HG02763 (cell line): ENCODE results near the gene SMTNL1.

Source experiments
- ATAC-seq: cut with Tn5 transposase; IDR thresholded peaks from one replicate; pipeline ENCODE4 v1.9.1; 2021; ENCODE audit warnings: mild to moderate bottlenecking, moderate library complexity; ENCODE audit not compliant: unreplicated experiment

Gene SMTNL1

DNA sequence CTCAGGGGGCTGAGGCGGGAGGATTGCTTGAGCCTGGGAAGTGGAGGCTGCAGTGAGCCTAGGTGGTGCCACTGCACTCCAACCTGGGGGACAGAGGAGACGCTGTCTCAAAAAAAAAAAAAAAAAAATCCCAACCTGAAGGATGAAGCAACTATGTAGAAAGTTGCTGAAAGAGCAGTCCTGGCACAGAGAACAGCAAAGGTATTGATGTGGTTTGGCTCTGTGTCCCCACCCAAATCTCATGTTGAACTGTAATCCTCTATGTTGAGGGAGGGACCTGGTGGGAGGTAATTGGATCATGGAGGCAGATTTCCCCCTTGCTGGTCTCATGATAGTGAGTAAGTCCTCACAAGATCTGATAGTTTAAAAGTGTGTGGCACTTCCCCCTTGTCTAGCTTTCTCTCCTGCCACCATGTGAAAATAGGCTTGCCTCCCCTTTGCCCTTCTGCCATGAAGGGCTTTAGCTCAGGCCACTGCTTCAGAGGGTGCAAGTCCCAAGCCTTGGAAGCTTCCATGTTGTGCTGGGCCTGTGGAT lies 49.4 kb downstream of the SMTNL1 start:
- ATAC-seq, result no peak

DNA sequence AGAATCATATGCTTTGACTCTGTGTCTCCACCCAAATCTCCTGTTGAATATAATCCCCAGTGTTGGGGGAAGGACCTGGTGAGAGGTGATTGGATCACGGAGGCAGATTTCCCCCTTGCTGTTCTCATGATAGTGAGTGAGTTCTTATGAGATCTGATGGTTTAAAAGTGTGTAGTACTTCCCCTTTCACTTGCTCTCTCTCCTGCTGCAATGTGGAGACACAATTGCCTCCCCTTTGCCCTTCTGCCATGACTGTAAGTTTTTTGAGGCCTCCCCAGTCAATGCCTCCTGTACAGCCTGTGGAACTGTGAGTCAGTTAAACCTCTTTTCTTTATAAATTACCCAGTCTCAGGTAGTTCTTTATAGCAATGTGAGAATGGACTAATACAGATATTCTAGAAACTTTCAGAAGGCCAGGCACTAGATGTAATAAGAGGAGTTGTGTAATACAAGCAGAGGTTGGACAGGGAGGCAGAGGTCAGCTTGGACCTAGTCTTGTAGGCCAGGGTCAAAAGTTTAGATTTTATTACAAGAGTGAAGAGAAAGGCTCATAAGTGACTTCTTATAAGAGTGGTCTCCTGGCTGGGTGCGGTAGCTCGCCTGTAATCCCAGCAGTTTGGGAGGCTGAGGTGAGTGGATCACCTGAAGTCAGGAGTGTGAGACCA lies 50.8 kb downstream of the SMTNL1 start:
- ATAC-seq, result no peak

DNA sequence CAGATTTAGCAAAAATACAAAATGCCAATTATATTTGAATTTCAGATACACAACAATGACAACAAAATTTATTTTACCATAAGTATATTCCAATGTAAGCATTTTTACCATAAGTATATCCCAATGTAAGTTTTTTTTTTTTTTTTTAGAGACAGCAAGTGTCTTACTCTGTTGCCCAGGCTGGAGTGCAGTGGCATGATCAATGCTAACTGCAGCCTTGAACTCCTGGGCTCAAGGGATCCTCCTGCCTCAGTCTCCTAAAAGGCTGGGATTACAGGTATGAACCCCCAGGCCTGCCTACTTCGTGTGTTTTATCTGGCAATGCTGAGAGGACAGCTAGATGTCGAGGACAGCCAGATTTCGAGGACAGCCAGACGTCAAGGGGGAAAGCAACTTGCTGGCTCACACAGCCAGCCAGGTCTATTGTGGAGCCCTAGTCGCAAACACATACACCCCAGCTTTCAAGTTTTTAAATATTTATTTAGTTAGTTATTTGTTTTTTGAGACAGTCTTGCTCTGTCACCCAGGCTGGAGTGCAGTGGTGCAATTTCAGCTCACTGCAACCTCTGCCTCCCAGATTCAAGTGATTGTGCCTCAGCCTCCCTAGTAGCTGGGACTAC lies 59.0 kb downstream of the SMTNL1 start:
- no peak for ATAC-seq

DNA sequence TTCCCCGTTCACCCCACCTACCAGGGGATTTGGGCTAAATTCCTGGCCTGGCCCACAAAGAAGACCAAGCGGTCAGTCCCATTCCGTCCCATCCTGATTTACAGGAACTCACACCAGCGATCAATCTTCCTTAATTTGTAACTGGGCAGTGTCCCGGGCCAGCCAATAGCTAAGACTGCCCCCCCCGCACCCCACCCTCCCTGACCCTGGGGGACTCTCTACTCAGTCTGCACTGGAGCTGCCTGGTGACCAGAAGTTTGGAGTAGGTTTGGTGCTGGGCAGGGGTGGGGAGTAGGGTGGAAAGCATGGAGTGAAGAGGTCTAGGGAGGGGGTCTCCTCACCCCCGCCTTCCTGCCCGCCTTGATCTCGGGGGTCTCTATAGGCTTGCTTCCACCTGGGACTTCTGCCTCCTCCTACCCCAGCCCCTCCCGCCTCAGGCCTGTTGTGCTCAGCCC lies 60.1 kb downstream of the SMTNL1 start, which contains the start of gene SERPING1:
SERPING1 (plus strand) TSS at position 225 of the 455 bp plus-strand sequence. CDS start 586 bp downstream, outside the sequence.
- no peak for ATAC-seq

DNA sequence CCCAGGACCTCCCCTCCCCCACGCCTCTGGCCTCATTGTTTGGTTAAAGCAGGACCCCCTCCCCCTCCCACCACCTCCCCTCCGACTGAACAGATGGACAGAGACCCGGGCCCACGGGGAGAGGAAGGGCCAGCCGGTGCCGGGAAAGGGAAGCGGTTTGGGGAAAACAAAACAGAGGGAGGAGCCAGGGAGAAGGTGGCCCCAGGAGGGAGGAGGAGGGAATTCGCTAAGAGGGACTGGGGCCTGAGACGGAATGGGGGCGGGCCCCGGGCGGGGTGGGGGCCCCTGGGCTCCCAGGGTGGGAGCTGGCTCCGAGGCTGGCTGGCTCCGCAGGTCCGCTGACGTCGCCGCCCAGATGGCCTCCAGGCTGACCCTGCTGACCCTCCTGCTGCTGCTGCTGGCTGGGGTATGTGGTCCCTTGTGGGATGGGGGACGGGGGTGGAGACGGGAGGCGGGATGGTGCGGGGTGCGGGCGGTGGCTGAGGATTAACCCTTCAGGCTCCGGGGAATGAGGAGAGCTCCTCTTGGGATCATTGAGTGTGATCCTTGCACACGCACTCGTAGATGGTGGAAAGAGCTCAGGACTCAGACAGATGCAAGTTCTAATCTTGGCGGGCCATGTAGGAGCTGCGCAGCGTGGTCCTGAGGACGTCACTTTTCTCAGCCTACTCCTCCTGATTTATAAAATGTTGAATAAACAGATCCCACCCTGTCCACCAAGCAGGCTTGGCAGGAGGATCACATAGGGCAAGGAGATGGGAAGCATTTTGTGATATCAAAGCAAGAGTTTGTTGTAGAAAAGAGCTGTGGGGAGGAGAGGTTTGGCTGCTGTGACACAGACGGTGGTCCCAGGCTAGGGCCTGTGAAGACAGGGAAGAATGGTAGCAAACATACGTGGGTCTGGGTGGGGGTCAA lies 60.8 kb downstream of the SMTNL1 start:
- ATAC-seq, result no peak

DNA sequence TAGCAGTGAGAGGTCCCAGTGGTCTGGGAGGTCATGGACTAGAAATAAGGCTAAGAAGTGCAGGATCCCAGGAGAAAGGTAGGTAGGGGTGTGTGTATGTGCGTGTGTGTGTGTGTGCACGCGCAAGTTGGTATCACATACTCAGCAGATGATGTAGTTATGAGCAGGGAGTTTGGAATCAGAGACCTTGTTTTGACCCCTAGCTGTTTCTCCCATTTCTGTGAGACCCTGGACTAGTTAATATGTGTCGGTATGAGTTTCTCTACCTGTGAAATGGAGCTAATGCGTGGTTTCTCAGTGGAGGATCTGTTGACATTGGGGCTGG lies 61.4 kb downstream of the SMTNL1 start:
- no peak for ATAC-seq

DNA sequence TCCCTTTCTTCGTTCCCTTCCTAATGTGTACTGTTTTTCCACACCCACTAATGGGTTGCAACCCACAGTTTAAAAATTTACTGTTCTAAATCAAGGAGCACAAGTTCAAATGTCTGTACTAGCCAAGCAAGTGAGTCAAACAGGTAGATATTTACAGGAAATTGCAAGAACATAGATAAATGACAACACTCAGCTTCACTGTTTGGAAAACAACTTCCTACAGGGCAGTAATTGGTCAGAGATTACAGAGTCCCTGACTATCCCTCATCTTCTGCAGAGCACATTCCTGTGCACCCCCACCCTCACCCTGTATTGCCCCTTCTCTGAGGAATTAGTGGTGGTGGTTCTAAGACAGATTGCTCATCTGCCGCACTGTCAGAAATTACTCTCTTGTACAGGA lies 62.0 kb downstream of the SMTNL1 start:
- no peak for ATAC-seq
